ENCODE measurements around the gene FREY1. TPM values are rescaled to one million over a fixed set of nuclear protein-coding genes. Genes with fewer than 3 reads are reported as not detected.

Gene FREY1
- total and polyA plus RNA-seq, 2 of the 13 experiments (the other 11 are each of a cell fraction or from before 2014, with no cell fraction given): 0.44 to 0.73 TPM

DNA sequence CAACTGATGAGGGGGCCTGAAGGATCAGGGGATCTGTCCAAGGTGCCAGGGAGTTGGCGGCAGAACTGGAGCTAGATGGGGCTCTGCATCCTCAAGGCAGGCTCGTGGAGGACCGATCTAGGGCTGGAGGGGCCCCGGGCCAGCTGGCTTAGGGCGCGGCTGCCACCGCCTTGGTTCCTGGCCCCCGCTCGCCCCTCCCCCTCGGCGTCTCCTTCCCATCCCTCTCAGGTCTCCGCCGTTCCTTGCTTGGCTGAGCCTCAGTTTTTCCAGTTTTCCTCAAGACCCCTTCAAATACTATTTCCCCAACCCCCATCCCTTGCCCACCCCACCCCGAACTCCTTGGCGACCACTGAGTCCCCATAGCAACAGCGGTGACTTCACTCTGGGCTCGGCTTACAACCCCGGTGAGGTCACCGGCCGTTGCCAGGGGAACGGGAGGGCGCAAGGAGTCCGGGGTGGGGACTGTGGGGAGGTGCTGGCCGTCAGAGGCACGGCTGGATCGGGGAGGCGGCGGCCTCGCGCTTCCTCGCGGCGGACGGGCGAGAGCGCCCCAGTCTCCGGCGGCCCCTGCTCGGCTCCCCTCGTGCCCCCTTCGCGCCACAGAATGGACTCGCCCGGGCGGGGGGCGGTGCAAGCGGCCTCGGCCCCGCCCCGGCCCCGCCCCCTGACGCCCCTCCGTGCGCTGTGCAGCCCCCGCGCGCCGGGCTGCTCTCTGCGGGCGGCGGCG is 7.5 kb downstream of the FREY1 start:
- in situ Hi-C loops (cut with HindIII; ENCODE audit: extremely low pct_ligation_motif_present, low pct_unique_long_range_greater_than_20kb) (no loop called here), intact Hi-C loops (cut with micrococcal nuclease; ENCODE audit: unreplicated experiment) (no loop called here)
- ChIA-PET CTCF (ENCODE audit: low intra/inter-chr PET ratio, low total read pairs) (no interaction called here), POLR2A (interaction anchor here (0.8 to 1.9 kb wide), 2 partner anchors 10 to 18 kb away, joined by 3 to 8 read pairs; partner anchors contain the start of gene PEX16)
- H3K9me3 ChIP-seq (ENCODE audit: low read length): no peaks in the 10 kb centered on the region
- ATAC-seq: peak; percentile 57
- H3K4me3 ChIP-seq (replicated peaks in 1 of 3; ENCODE audit: insufficient read depth in 1 of 3, low read depth in 2 of 3, low read length in 3 of 3): peak overlapping the region; percentile 35 to 71 (median 60); a peak in 5 of 6 replicates
- no peak for FAIRE-seq
- H3K4me1 ChIP-seq (ENCODE audit: insufficient read depth, low read length): peaks cover 46% of the 10 kb centered on the region
- peaks cover 0 to 21% of the 10 kb centered on the region in 2 experiments; a peak in 1 of 5 replicates for H3K27me3 ChIP-seq (ENCODE audit: control insufficient read depth in 1 of 2, insufficient read depth in 2 of 2, low read length in 2 of 2)
- BruUV-seq (replicated peaks): no TSS peak
- H3K27ac ChIP-seq (ENCODE audit: extremely low read length, insufficient read depth, low read length): no peak overlapping the region
- peak; percentile 69 for DNase-seq (ENCODE audit: low spot score)
- peak overlapping the region; percentile 63 for H3K4me2 ChIP-seq (ENCODE audit: low read depth, low read length)
- H4K20me1 ChIP-seq (ENCODE audit: insufficient read depth, low read length): no peaks in the 10 kb centered on the region
- H3K79me2 ChIP-seq (ENCODE audit: insufficient read depth, low read length): no peaks in the 10 kb centered on the region
- WGBS (ENCODE audit: low lambda C conversion rate): 16% methylated on average over 13 of the region's 62 CpGs
- H2AFZ ChIP-seq (ENCODE audit: low read length): no peak overlapping the region
- no peaks in the 10 kb centered on the region for H3K36me3 ChIP-seq (replicated peaks in 1 of 2; ENCODE audit: control insufficient read depth in 1 of 2, insufficient read depth in 2 of 2, low read length in 2 of 2)
- peak overlapping the region; percentile 54; the same call in 1 of the 2 replicates for H3K9ac ChIP-seq (ENCODE audit: insufficient read depth, low read depth, low read length)
- no peak for TF ChIP-seq CCAR2 (optimal IDR thresholded peaks at IDR 0.05; ENCODE audit: low read depth, low read length)
- no peak for TF ChIP-seq NFE2L2 (IDR thresholded peaks at IDR 0.05; ENCODE audit: low read length)
- no peak for TF ChIP-seq ZNF180 (CRISPR knock-in tag; IDR thresholded peaks at IDR 0.05; ENCODE audit: borderline replicate concordance, low read depth)
- TF ChIP-seq, protein P1, sequence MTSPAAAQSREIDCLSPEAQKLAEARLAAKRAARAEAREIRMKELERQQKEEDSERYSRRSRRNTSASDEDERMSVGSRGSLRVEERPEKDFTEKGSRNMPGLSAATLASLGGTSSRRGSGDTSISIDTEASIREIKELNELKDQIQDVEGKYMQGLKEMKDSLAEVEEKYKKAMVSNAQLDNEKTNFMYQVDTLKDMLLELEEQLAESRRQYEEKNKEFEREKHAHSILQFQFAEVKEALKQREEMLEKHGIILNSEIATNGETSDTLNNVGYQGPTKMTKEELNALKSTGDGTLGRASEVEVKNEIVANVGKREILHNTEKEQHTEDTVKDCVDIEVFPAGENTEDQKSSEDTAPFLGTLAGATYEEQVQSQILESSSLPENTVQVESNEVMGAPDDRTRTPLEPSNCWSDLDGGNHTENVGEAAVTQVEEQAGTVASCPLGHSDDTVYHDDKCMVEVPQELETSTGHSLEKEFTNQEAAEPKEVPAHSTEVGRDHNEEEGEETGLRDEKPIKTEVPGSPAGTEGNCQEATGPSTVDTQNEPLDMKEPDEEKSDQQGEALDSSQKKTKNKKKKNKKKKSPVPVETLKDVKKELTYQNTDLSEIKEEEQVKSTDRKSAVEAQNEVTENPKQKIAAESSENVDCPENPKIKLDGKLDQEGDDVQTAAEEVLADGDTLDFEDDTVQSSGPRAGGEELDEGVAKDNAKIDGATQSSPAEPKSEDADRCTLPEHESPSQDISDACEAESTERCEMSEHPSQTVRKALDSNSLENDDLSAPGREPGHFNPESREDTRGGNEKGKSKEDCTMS (CRISPR knock-in tag; conservative IDR thresholded peaks at IDR 0.05): no peak
- TF ChIP-seq, protein P2, sequence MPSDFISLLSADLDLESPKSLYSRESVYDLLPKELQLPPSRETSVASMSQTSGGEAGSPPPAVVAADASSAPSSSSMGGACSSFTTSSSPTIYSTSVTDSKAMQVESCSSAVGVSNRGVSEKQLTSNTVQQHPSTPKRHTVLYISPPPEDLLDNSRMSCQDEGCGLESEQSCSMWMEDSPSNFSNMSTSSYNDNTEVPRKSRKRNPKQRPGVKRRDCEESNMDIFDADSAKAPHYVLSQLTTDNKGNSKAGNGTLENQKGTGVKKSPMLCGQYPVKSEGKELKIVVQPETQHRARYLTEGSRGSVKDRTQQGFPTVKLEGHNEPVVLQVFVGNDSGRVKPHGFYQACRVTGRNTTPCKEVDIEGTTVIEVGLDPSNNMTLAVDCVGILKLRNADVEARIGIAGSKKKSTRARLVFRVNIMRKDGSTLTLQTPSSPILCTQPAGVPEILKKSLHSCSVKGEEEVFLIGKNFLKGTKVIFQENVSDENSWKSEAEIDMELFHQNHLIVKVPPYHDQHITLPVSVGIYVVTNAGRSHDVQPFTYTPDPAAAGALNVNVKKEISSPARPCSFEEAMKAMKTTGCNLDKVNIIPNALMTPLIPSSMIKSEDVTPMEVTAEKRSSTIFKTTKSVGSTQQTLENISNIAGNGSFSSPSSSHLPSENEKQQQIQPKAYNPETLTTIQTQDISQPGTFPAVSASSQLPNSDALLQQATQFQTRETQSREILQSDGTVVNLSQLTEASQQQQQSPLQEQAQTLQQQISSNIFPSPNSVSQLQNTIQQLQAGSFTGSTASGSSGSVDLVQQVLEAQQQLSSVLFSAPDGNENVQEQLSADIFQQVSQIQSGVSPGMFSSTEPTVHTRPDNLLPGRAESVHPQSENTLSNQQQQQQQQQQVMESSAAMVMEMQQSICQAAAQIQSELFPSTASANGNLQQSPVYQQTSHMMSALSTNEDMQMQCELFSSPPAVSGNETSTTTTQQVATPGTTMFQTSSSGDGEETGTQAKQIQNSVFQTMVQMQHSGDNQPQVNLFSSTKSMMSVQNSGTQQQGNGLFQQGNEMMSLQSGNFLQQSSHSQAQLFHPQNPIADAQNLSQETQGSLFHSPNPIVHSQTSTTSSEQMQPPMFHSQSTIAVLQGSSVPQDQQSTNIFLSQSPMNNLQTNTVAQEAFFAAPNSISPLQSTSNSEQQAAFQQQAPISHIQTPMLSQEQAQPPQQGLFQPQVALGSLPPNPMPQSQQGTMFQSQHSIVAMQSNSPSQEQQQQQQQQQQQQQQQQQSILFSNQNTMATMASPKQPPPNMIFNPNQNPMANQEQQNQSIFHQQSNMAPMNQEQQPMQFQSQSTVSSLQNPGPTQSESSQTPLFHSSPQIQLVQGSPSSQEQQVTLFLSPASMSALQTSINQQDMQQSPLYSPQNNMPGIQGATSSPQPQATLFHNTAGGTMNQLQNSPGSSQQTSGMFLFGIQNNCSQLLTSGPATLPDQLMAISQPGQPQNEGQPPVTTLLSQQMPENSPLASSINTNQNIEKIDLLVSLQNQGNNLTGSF (CRISPR knock-in tag; IDR thresholded peaks at IDR 0.05): no peak
- TF ChIP-seq ZNF709 (CRISPR knock-in tag; IDR thresholded peaks at IDR 0.05): no peak
- TF ChIP-seq ZSCAN31 (CRISPR knock-in tag; IDR thresholded peaks at IDR 0.05; ENCODE audit: low read depth): no peak
- TF ChIP-seq ZNF782 (CRISPR knock-in tag; IDR thresholded peaks at IDR 0.05; ENCODE audit: borderline replicate concordance): no peak
